OCI-LY1 (cell line): ENCODE results near the gene MAIP1.
A peak's percentile ranks its signal among the peaks of the same experiment; 100 is the strongest.

Experiments
- H2AFZ ChIP-seq: fragments of 200-600 bp; sonication (generic), shearing (Covaris generic); 2 replicates; pipeline ENCODE4 v1.6.0; 2014; ENCODE audit warnings: antibody characterized with exemption, mild to moderate bottlenecking, low read length
- H3F3A ChIP-seq: fragments of 200-600 bp; sonication (generic), shearing (Covaris generic); 2 replicates; pipeline ENCODE4 v1.6.0; 2014; ENCODE audit warnings: mild to moderate bottlenecking, antibody characterized with exemption, low read length, moderate library complexity; ENCODE audit not compliant: insufficient read depth
- H3K27ac ChIP-seq: fragments of 200-600 bp; sonication (generic); 2 replicates; pipeline ENCODE4 v1.5.1; 2014; ENCODE audit warnings: low read length, mixed run types, mild to moderate bottlenecking, low read depth; ENCODE audit not compliant: poor library complexity, severe bottlenecking
- H3K27me3 ChIP-seq: fragments of 200-600 bp; sonication (generic); 2 replicates; pipeline ENCODE4 v1.6.0; 2014; ENCODE audit warnings: antibody characterized with exemption, mild to moderate bottlenecking, low read length, moderate library complexity; ENCODE audit not compliant: insufficient read depth
- H3K36me3 ChIP-seq: fragments of 200-600 bp; sonication (generic); 2 replicates; pipeline ENCODE4 v1.6.1; 2014; ENCODE audit warnings: mild to moderate bottlenecking, antibody characterized with exemption, low read length, moderate library complexity, mixed read lengths; ENCODE audit not compliant: insufficient read depth
- H3K4me1 ChIP-seq: fragments of 200-600 bp; sonication (generic); 2 replicates; pipeline ENCODE4 v1.5.1; 2014; ENCODE audit warnings: mild to moderate bottlenecking, low read length, moderate library complexity; ENCODE audit not compliant: insufficient read depth, severe bottlenecking
- H3K4me2 ChIP-seq: fragments of 200-600 bp; sonication (generic), shearing (Covaris generic); 2 replicates; pipeline ENCODE4 v1.6.1; 2014; ENCODE audit warnings: low read length
- H3K4me3 ChIP-seq: fragments of 200-600 bp; sonication (generic); 2 replicates; pipeline ENCODE4 v1.5.1; 2014; ENCODE audit warnings: low read length, low read depth, mild to moderate bottlenecking, mixed read lengths; ENCODE audit not compliant: poor library complexity, severe bottlenecking
- H3K79me2 ChIP-seq: fragments of 200-600 bp; shearing (Covaris generic); 2 replicates; pipeline ENCODE4 v1.6.1; 2016; ENCODE audit warnings: mixed run types, low read length, mixed read lengths; ENCODE audit not compliant: insufficient read depth
- H3K9ac ChIP-seq: fragments of 200-600 bp; sonication (generic), shearing (Covaris generic); 2 replicates; pipeline ENCODE4 v1.6.1; 2014; ENCODE audit warnings: mild to moderate bottlenecking, low read length, mixed read lengths
- H3K9me2 ChIP-seq: fragments of 200-600 bp; sonication (generic), shearing (Covaris generic); 2 replicates; pipeline ENCODE4 v1.6.1; 2014; ENCODE audit warnings: low read depth, mild to moderate bottlenecking, low read length, mixed read lengths
- H3K9me3 ChIP-seq: fragments of 200-600 bp; shearing (Covaris generic); 2 replicates; pipeline ENCODE4 v1.6.1; 2014; ENCODE audit warnings: low read length, mixed read lengths
- H4K20me1 ChIP-seq: fragments of 200-600 bp; sonication (generic), shearing (Covaris generic); 2 replicates; pipeline ENCODE4 v1.6.0; 2016; ENCODE audit warnings: mild to moderate bottlenecking, low read length; ENCODE audit not compliant: insufficient read depth
- EZH2 ChIP-seq: fragments of 200-600 bp; sonication (generic), shearing (Covaris generic); IDR thresholded peaks from 2 replicates; pipeline ENCODE4 v1.8.0; 2017; ENCODE audit warnings: borderline replicate concordance, mixed run types, mild to moderate bottlenecking, antibody characterized with exemption, low read length, moderate library complexity, mixed read lengths
- TF ChIP-seq, protein P1 (sequence below): fragments of 200-600 bp; sonication (generic), shearing (Covaris generic); IDR thresholded peaks from 2 replicates; pipeline ENCODE4 v1.5.1; 2017; ENCODE audit warnings: mild to moderate bottlenecking, antibody characterized with exemption, low read length, moderate library complexity, mixed read lengths

Gene MAIP1

DNA sequence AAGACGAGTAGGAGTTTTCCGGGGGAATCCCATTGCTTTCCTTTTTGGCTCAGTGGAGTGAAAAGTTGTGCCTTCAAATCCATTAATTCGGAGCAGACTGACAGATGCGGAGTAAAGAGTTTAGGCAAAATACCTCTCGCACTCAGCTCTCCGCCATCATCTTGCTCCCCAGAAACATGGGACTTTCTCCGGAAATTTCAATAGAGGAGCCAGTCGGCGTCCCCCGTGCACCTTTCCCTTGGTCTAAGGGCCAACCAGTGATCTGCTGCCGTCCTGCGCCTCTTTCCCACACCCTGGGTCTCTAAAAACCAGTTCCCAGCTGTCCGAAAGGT is 409 bp upstream of the MAIP1 start:
- no peaks in the 10 kb centered on the region for H3F3A ChIP-seq
- H3K9ac ChIP-seq = peak overlapping the region; percentile 90
- H3K4me1 ChIP-seq = peaks cover 41% of the 10 kb centered on the region
- no peaks in the 10 kb centered on the region for H3K27me3 ChIP-seq
- H4K20me1 ChIP-seq = no peaks in the 10 kb centered on the region
- peaks cover 40% of the 10 kb centered on the region for H3K79me2 ChIP-seq
- no peak overlapping the region; the same call in 1 of the 2 replicates for H2AFZ ChIP-seq
- no peak for TF ChIP-seq EZH2
- TF ChIP-seq, protein P1, sequence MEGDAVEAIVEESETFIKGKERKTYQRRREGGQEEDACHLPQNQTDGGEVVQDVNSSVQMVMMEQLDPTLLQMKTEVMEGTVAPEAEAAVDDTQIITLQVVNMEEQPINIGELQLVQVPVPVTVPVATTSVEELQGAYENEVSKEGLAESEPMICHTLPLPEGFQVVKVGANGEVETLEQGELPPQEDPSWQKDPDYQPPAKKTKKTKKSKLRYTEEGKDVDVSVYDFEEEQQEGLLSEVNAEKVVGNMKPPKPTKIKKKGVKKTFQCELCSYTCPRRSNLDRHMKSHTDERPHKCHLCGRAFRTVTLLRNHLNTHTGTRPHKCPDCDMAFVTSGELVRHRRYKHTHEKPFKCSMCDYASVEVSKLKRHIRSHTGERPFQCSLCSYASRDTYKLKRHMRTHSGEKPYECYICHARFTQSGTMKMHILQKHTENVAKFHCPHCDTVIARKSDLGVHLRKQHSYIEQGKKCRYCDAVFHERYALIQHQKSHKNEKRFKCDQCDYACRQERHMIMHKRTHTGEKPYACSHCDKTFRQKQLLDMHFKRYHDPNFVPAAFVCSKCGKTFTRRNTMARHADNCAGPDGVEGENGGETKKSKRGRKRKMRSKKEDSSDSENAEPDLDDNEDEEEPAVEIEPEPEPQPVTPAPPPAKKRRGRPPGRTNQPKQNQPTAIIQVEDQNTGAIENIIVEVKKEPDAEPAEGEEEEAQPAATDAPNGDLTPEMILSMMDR = no peak
- no peaks in the 10 kb centered on the region for H3K9me2 ChIP-seq
- no peaks in the 10 kb centered on the region for H3K9me3 ChIP-seq
- peak overlapping the region; percentile 99 for H3K4me3 ChIP-seq
- H3K4me2 ChIP-seq = peak overlapping the region; percentile 96
- H3K36me3 ChIP-seq = peaks cover 23% of the 10 kb centered on the region
- peak overlapping the region; percentile 67 for H3K27ac ChIP-seq

DNA sequence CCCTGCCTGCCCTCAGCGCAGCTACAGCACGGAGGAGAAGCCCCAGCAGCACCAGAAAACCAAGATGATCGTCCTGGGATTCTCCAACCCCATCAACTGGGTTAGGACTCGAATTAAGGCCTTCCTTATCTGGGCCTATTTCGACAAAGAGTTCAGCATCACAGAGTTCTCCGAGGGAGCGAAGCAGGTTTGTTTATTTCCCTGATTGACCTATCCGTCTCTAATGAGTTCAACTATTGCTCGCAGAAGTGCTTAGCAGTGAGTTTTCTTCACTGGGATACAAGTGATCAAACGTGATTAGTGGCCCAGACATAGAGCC is 639 bp downstream of the MAIP1 start:
- Histone ChIP-seq H4K20me1 (no peaks in the 10 kb centered on the region), H3F3A (no peaks in the 10 kb centered on the region), H3K36me3 (peaks cover 29% of the 10 kb centered on the region), H3K9ac (peak overlapping the region; percentile 90), H3K4me1 (peaks cover 41% of the 10 kb centered on the region), H2AFZ (peak overlapping the region; percentile 35; the same call in 1 of the 2 replicates), H3K4me2 (peak overlapping the region; percentile 96), H3K27me3 (no peaks in the 10 kb centered on the region), H3K27ac (peak overlapping the region; percentile 67), H3K79me2 (peaks cover 40% of the 10 kb centered on the region), H3K9me3 (no peaks in the 10 kb centered on the region), H3K9me2 (no peaks in the 10 kb centered on the region), H3K4me3 (peak overlapping the region; percentile 99)
- TF ChIP-seq, protein P1 = no peak
- no peak for TF ChIP-seq EZH2

DNA sequence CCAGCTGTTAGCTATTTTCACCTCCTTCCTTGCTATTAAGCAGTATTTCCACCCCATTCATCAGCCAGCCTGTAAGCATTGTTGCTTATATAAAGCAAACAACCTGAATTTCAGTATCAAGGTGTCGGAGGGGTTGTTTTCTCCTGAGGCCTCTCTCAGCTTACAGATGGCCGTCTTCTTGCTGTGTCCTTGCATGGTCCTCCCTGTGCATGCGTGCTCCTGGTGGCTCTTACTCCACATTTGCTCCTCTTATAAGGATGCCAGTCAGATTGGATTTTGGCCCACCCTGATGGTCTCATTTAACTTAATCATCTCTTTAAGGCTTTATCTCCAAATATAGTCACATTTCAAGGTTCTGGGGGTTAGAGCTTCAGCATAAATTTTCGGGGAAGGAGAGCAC is 2.6 kb downstream of the MAIP1 start:
- no peak for TF ChIP-seq EZH2
- TF ChIP-seq, protein P1 = no peak
- Histone ChIP-seq H3K79me2 (peaks cover 34% of the 10 kb centered on the region), H3K27me3 (no peaks in the 10 kb centered on the region), H3K4me2 (no peak overlapping the region), H3K9me2 (no peaks in the 10 kb centered on the region), H3K4me3 (no peak overlapping the region), H2AFZ (no peak overlapping the region), H3F3A (no peaks in the 10 kb centered on the region), H3K9me3 (no peaks in the 10 kb centered on the region), H3K36me3 (peaks cover 46% of the 10 kb centered on the region), H4K20me1 (no peaks in the 10 kb centered on the region), H3K4me1 (peaks cover 34% of the 10 kb centered on the region), H3K9ac (no peak overlapping the region), H3K27ac (no peak overlapping the region)
